Keratinocyte (primary cell): Measurements from ENCODE around the gene POU2AF2.

ENCODE experiments used
- EZH2 ChIP-seq: IDR thresholded peaks from one replicate; pipeline ENCODE4 v1.6.1; 2012; ENCODE audit warnings: inconsistent platforms, mild to moderate bottlenecking, low read length, moderate library complexity
- TF ChIP-seq, protein P1 (sequence below), 3 experiments: IDR thresholded peaks in 1 of 3; conservative IDR thresholded peaks in 1 of 3; optimal IDR thresholded peaks in 1 of 3; 2 replicates in 2 of 3; 3 replicates in 1 of 3; pipeline versions ENCODE3 to v1.5.1; 2011; ENCODE audit warnings: low read length in 3 of 3, mild to moderate bottlenecking in 3 of 3, moderate library complexity in 2 of 3, control low read depth in 1 of 3, inconsistent platforms in 1 of 3; ENCODE audit not compliant: insufficient read depth in 2 of 3; ENCODE audit errors: extremely low read depth in 1 of 3

- TF ChIP-seq, protein P1, sequence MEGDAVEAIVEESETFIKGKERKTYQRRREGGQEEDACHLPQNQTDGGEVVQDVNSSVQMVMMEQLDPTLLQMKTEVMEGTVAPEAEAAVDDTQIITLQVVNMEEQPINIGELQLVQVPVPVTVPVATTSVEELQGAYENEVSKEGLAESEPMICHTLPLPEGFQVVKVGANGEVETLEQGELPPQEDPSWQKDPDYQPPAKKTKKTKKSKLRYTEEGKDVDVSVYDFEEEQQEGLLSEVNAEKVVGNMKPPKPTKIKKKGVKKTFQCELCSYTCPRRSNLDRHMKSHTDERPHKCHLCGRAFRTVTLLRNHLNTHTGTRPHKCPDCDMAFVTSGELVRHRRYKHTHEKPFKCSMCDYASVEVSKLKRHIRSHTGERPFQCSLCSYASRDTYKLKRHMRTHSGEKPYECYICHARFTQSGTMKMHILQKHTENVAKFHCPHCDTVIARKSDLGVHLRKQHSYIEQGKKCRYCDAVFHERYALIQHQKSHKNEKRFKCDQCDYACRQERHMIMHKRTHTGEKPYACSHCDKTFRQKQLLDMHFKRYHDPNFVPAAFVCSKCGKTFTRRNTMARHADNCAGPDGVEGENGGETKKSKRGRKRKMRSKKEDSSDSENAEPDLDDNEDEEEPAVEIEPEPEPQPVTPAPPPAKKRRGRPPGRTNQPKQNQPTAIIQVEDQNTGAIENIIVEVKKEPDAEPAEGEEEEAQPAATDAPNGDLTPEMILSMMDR (optimal IDR thresholded peaks at IDR 0.05 in 1 of 3, IDR thresholded peaks at IDR 0.05 in 1 of 3, conservative IDR thresholded peaks at IDR 0.05 in 1 of 3; ENCODE audit: extremely low read depth in 1 of 3, insufficient read depth in 2 of 3, low read length in 3 of 3): peak; percentile 10 to 67 (median 65)
- peak; percentile 52 for TF ChIP-seq EZH2
Observed at GRCh38 chr11:111299101-111300026, 53.8 kb downstream of the POU2AF2 start.
